K562 (cell line): Measurements from ENCODE around the gene SNX15. TPM values are rescaled to one million over a fixed set of nuclear protein-coding genes. Genes with fewer than 3 reads are reported as not detected.

Experiments
- ATAC-seq: fragments of 200-7000 bp; cut with Tn5 transposase; 3 replicates; pipeline ENCODE4 v1.9.1; 2020; ENCODE audit warnings: moderate library complexity
- BruUV-seq: library from RNA; stranded (reverse); fragments of 400-500 nt; replicated peaks from 2 replicates; lab custom pipeline; 2021; lab: Mats Ljungman, UMichigan
- CTCF ChIA-PET: fragments of 300-600 bp; formaldehyde crosslinking; extraction: SDS; loops from one replicate; lab custom pipeline; 2021; ENCODE audit warnings: low intra/inter-chr PET ratio; lab: Yijun Ruan, JAX
- POLR2A ChIA-PET: fragments of 300-600, 350-650 bp; sonication (Branson Sonifier 250); formaldehyde crosslinking; extraction: SDS; loops from one replicate; lab custom pipeline; 2021; ENCODE audit warnings: antibody characterized with exemption, inconsistent platforms; lab: Yijun Ruan, JAX
- DNase-seq, 4 experiments: peaks; one replicate each; pipeline versions ENCODE4 v3.0.0 to v3.0.0-alpha.2; 2011 to 2018; ENCODE audit warnings: low spot score in 3 of 4, mixed read lengths in 3 of 4; ENCODE audit errors: extremely low read depth in 1 of 4
- FAIRE-seq: peaks from 2 replicates; lab custom pipeline; 2011; peaks lifted over from hg19 to GRCh38; lab: Jason Lieb, UNC
- H2AFZ ChIP-seq: 2 replicates; pipeline ENCODE4 v1.6.0; 2011; ENCODE audit warnings: low read depth, low read length, control low read depth, inconsistent platforms
- H3K27ac ChIP-seq: fragments of 200-600 bp; 3 replicates; pipeline ENCODE4 v1.8.0; 2011; ENCODE audit warnings: low read depth, mild to moderate bottlenecking, control low read depth, inconsistent platforms, low read length, moderate library complexity, mixed read lengths; ENCODE audit errors: extremely low read depth
- H3K27me3 ChIP-seq, 2 experiments: fragments of 300-600 bp in 1 of 2; 2 replicates in 1 of 2; 3 replicates in 1 of 2; pipeline versions ENCODE4 v1.6.0 to v1.8.0; 2011; ENCODE audit warnings: inconsistent platforms in 2 of 2, low read length in 2 of 2, mild to moderate bottlenecking in 1 of 2, mixed read lengths in 1 of 2, moderate library complexity in 1 of 2; ENCODE audit not compliant: control insufficient read depth in 2 of 2, insufficient read depth in 2 of 2
- H3K36me3 ChIP-seq: fragments of 300-600 bp; 3 replicates; pipeline ENCODE4 v1.8.0; 2011; ENCODE audit warnings: mild to moderate bottlenecking, low read length, inconsistent platforms; ENCODE audit not compliant: control insufficient read depth, insufficient read depth
- H3K4me1 ChIP-seq, 2 experiments: fragments of 200-600 bp in 1 of 2; replicated peaks in 1 of 2; 2 replicates in 1 of 2; 3 replicates in 1 of 2; pipeline versions ENCODE4 v1.5.1 to v1.8.0; 2011; ENCODE audit warnings: inconsistent platforms in 2 of 2, low read length in 2 of 2, mild to moderate bottlenecking in 1 of 2, mixed read lengths in 1 of 2, moderate library complexity in 1 of 2; ENCODE audit not compliant: control insufficient read depth in 2 of 2, insufficient read depth in 2 of 2
- H3K4me2 ChIP-seq: 2 replicates; pipeline ENCODE4 v1.6.1; 2011; ENCODE audit warnings: low read length, control low read depth, inconsistent platforms, mixed read lengths; ENCODE audit not compliant: insufficient read depth
- H3K4me3 ChIP-seq: fragments of 200-600 bp; sonication (generic), shearing (Covaris generic); 2 replicates; pipeline ENCODE4 v1.5.1; 2016; ENCODE audit warnings: control low read depth, inconsistent platforms
- H3K79me2 ChIP-seq: fragments of 200-600 bp; 3 replicates; pipeline ENCODE4 v1.8.0; 2011; ENCODE audit warnings: low read length, inconsistent platforms; ENCODE audit not compliant: control insufficient read depth, insufficient read depth
- H3K9ac ChIP-seq, 2 experiments: 2 replicates each; pipeline versions ENCODE4 v1.6.0 to v1.6.1; 2011; ENCODE audit warnings: low read depth in 2 of 2, low read length in 2 of 2, control low read depth in 1 of 2, inconsistent platforms in 1 of 2, mild to moderate bottlenecking in 1 of 2, mixed read lengths in 1 of 2; ENCODE audit not compliant: insufficient read depth in 1 of 2
- H3K9me1 ChIP-seq: one replicate; pipeline ENCODE4 v1.6.0; 2011; ENCODE audit warnings: inconsistent platforms, mild to moderate bottlenecking, low read length, moderate library complexity; ENCODE audit not compliant: control insufficient read depth, insufficient read depth
- H3K9me3 ChIP-seq: replicated peaks from 2 replicates; pipeline ENCODE4 v1.5.1; 2011; ENCODE audit warnings: low read depth, low read length, inconsistent platforms; ENCODE audit not compliant: control insufficient read depth, insufficient read depth
- H4K20me1 ChIP-seq: replicated peaks from 2 replicates; pipeline ENCODE4 v1.6.1; 2011; ENCODE audit warnings: low read length, inconsistent platforms, mixed read lengths; ENCODE audit not compliant: control insufficient read depth, insufficient read depth
- CSDE1 ChIP-seq, 2 experiments: fragments of 450-650 bp; IDR thresholded peaks; 2 replicates each; pipeline ENCODE4 v1.6.1; 2016; ENCODE audit warnings: mild to moderate bottlenecking in 1 of 2
- IFI16 ChIP-seq: fragments of 250-450 bp; sonication (Bioruptor Pico); IDR thresholded peaks from 2 replicates; pipeline ENCODE4 v2.1.2; 2022; ENCODE audit warnings: mild to moderate bottlenecking, inconsistent platforms
- KDM5B ChIP-seq: fragments of 200-600 bp; sonication (generic); IDR thresholded peaks from 2 replicates; pipeline ENCODE4 v1.6.1; 2012; ENCODE audit warnings: low read depth, mild to moderate bottlenecking, moderate library complexity, low read length, control low read depth, inconsistent platforms; ENCODE audit not compliant: insufficient replicate concordance
- THRA ChIP-seq: fragments of 450-650 bp; IDR thresholded peaks from 2 replicates; pipeline ENCODE4 v1.6.1; 2017; ENCODE audit warnings: mild to moderate bottlenecking, moderate library complexity
- ZBTB26 ChIP-seq: fragments of 450-650 bp; formaldehyde crosslinking; IDR thresholded peaks from 2 replicates; pipeline ENCODE4 v1.4.0; 2022; ENCODE audit warnings: missing genetic modification characterization
- ZKSCAN1 ChIP-seq: fragments of 150-350 bp; IDR thresholded peaks from 2 replicates; pipeline ENCODE4 v1.6.1; 2016; ENCODE audit warnings: low read depth, low read length
- ZNF174 ChIP-seq: fragments of 250-450 bp; sonication (Bioruptor Pico); IDR thresholded peaks from 2 replicates; pipeline ENCODE4 v1.4.0; 2020; ENCODE audit warnings: mild to moderate bottlenecking
- WGBS: fragments of 100-300 bp; shearing (Covaris generic); methylation state at CpG from one replicate; pipeline ENCODE4 v1.1.6; 2016; ENCODE audit warnings: low coverage, mixed read lengths; ENCODE audit not compliant: insufficient coverage; ENCODE audit errors: missing lambda C conversion rate; 5-methylcytosine and 5-hydroxymethylcytosine counted together
- in situ Hi-C: fragments of 300-500 bp; cut with MboI; formaldehyde crosslinking; loops from 4 replicates; pipeline ENCODE4 v1.15.0; 2018; ENCODE audit warnings: inconsistent platforms, mixed read lengths
- intact Hi-C: fragments of 100-400 bp; cut with micrococcal nuclease; formaldehyde crosslinking; loops from 2 replicates; pipeline ENCODE4 v1.14.2; 2022
- polyA plus RNA-seq, 8 experiments: library from polyadenylated mRNA; depleted of rRNA in 4 of 8; stranded (reverse) in 5 of 8; unstranded in 3 of 8; fragments of >200 nt; fragmentation: Nextera tagmentation in 2 of 8; fragmentation: Illumina TruSeq in 1 of 8; extraction: Ambion mirVana in 2 of 8; extraction: Trizol in 1 of 8; gene quantifications; 2 replicates each; pipeline versions ENCODE4 v1.2.1 to v1.2.3, GENCODE V29; 2011 to 2014; ENCODE audit warnings: inconsistent platforms in 1 of 8, missing spikeins in 1 of 8
- total RNA-seq, 7 experiments: library from RNA; depleted of rRNA in 6 of 7; stranded (reverse); fragments of >200 nt in 6 of 7; fragmentation: Illumina TruSeq in 2 of 7; extraction: Trizol in 2 of 7; gene quantifications; 2 replicates each; pipeline versions ENCODE4 v1.2.1 to v1.2.3, GENCODE V29; 2011 to 2021; ENCODE audit warnings: low replicate concordance in 1 of 7

SNX15 gene
- total and polyA plus RNA-seq, 9 of the 15 experiments (the other 6 are each of a cell fraction or from before 2014, with no cell fraction given), result 1.8 to 27.8 (median 15.2) TPM

- ChIA-PET POLR2A (interaction anchor here (0.9 kb wide), 1 partner anchor 76 kb away, joined by 3 read pairs; no protein-coding TSS in a partner anchor), CTCF (no interaction called here)
- ATAC-seq, result no peak
- no peaks in the 10 kb centered on the region for H3K9me3 ChIP-seq
- intact Hi-C loops (no loop called here), in situ Hi-C loops (no loop called here)
- DNase-seq, result no peak
- TF ChIP-seq THRA, result no peak
- no peak for TF ChIP-seq IFI16 (CRISPR knock-in tag)
- TF ChIP-seq CSDE1 (IDR thresholded peaks at IDR 0.05), result no peak
- TF ChIP-seq ZKSCAN1, result no peak
- TF ChIP-seq ZNF174 (CRISPR knock-in tag), result no peak
- no peak for TF ChIP-seq ZBTB26
- TF ChIP-seq KDM5B, result no peak
- H3K9me1 ChIP-seq, result no peaks in the 10 kb centered on the region
- BruUV-seq, result no TSS peak
- no peak overlapping the region for H3K4me3 ChIP-seq
- FAIRE-seq, result no peak
- H3K27me3 ChIP-seq, result no peaks in the 10 kb centered on the region
- 91% methylated on average over 6 of the region's 6 CpGs for WGBS
- H3K79me2 ChIP-seq, result peaks cover 7% of the 10 kb centered on the region; the same call in 2 of the 3 replicates
- no peaks in the 10 kb centered on the region for H4K20me1 ChIP-seq
- no peak overlapping the region for H3K9ac ChIP-seq
- peaks cover 24% of the 10 kb centered on the region; the same call in 1 of the 3 replicates for H3K36me3 ChIP-seq
- H3K27ac ChIP-seq, result no peak overlapping the region
- H2AFZ ChIP-seq, result no peak overlapping the region
- H3K4me1 ChIP-seq, result peaks cover 5 to 25% of the 10 kb centered on the region in 2 experiments; a peak in 4 of 5 replicates
- H3K4me2 ChIP-seq, result no peak overlapping the region
Observed at GRCh38 chr11:65036931-65037330, 9.7 kb downstream of the SNX15 start.
